GM12891 (cell line): Measurements from ENCODE around the gene TMC2.
"Not testable (repeated sequence)": the region's sequence is repeated elsewhere in the genome, so short reads cannot be mapped to it uniquely, and the experiment has no call there.

Experiments used
- DNase-seq: peaks from one replicate; pipeline ENCODE4 v3.0.0; 2011; ENCODE audit warnings: low spot score; ENCODE audit not compliant: insufficient read length
- FAIRE-seq: peaks from 2 replicates; lab custom pipeline; 2011; peaks lifted over from hg19 to GRCh38; lab: Jason Lieb, UNC
- PAX5 ChIP-seq: IDR thresholded peaks from 2 replicates; pipeline ENCODE4 v1.6.1; 2011; ENCODE audit warnings: low read length, moderate library complexity, mild to moderate bottlenecking; ENCODE audit not compliant: insufficient read depth, severe bottlenecking
- POLR2A ChIP-seq: IDR thresholded peaks from 2 replicates; pipeline ENCODE4 v1.6.1; 2011; ENCODE audit warnings: low read depth, low read length, control low read depth
- POLR2AphosphoS5 ChIP-seq: IDR thresholded peaks from 2 replicates; pipeline ENCODE4 v1.6.1; 2011; ENCODE audit warnings: low read depth, low read length, control low read depth
- POU2F2 ChIP-seq: IDR thresholded peaks from 2 replicates; pipeline ENCODE4 v1.6.1; 2011; ENCODE audit warnings: low read depth, mild to moderate bottlenecking, control low read depth, low read length, moderate library complexity
- SPI1 ChIP-seq: IDR thresholded peaks from 2 replicates; pipeline ENCODE4 v1.6.1; 2011; ENCODE audit warnings: low read depth, low read length, control low read depth
- TAF1 ChIP-seq: IDR thresholded peaks from 2 replicates; pipeline ENCODE4 v1.6.1; 2011; ENCODE audit warnings: low read depth, low read length, control low read depth

TMC2 gene

DNA sequence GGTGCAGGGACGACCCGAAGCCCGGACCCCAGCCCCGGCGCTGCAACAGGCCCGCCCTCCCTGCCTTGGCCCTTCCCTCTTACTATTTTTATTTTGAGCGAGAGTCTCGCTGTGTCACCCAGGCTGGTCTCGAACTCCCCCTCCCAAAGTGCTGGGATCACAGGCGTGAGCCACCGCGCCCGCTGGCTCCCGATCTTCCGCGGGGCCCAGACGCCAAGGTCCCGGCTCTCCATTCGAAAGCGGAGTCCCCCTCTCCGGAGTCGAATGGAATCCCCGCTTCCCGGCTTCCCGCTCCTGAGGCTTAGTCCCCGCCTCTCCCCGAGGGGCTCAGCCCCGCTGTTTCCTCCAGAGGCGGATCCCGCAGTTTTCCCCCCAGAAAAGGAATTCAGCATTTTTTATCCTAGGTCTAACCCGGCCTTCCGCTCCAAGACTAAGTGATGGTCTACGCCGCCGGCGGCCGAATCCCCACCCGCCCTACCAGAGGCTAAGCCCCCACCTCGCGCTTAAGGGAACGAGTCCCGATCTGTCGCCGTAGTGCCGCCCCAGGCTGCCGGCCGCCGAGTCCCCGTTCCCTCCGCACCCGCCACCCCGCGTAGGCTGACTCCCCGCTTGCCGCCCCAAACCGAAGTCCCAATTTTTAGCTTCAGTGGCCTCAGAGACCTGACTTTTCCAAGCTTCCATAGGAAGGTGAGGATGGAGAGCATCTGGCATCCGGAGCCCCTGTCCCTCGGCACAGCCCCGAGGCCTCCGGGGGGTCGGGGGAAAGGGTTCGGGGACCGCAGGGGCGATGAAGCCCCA is 11.5 kb upstream of the TMC2 start:
- DNase-seq: peak; percentile 41
- FAIRE-seq: no peak
- TF ChIP-seq PAX5 (no peak), POU2F2 (no peak), SPI1 (no peak), TAF1 (no peak), POLR2AphosphoS5 (no peak), POLR2A (no peak)

DNA sequence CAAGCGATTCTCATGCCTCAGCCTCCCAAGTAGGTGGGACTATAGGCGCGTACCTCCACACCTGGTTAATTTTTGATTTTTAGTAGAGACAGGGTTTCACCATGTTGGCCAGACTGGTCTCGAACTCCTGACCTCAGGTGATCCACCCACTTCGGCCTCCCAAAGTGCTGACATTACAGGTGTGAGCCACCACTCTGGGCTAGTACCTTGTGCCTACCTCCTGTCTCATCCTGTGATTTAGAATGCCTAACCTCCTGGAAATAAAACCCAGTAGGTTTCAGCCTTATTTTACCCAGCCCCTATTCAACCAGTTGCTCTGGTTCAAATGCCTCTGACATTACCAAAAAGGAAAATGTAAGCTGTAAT is 10.2 kb upstream of the TMC2 start:
- FAIRE-seq, DNase-seq: not testable (repeated sequence)

DNA sequence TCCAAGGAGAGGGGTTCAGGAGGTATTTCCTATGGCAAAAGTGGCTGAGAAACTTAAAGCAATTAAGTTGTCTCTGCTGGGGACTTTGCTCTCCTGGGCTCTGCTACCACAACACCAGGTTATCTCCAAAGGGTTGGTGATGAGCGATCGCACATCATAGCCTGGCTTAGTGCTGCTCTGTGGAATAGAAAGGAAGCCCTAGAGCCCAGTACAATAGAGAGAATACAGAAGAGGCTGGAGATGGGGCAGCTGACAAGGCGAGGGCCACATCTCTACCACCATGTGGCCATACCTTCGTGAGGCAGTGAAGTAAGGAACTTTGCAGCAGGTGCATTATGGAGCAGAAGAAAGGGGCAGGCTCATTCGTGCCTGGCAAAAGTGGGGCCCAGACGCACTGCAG is 8.6 kb upstream of the TMC2 start:
- FAIRE-seq (no peak), DNase-seq (no peak)
- TF ChIP-seq SPI1 (no peak), PAX5 (no peak), POLR2A (no peak), POLR2AphosphoS5 (no peak), POU2F2 (no peak), TAF1 (no peak)

DNA sequence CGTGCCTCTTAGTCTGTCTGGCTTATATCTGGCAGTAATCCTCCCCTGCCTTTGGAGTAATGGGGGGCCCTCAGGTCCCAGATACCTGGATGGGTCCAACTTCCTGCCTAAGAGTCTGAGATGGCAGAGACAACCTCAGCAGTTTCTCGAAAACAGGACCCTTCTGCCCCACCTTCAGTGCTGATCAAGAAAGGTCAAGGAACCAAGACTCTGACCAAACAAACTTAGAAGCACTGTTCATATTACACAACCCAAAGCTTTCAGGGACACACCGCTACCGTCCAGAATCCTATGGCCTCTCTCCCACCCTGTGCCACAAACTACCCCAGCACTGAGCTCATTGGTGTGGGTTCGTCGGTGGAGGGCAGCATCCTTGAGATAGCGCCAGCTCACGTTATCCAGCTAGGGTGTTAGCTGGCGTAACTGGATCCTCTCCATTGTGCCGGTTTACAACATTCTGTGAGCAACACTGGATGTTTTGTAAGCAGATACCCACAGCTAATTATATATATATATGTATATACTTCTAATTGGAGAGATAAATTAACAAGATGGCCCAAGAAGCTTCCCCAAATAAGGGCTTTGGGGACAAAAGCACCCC is 7.6 kb upstream of the TMC2 start:
- FAIRE-seq (no peak), DNase-seq (no peak)
- TF ChIP-seq TAF1 (no peak), POLR2A (no peak), POLR2AphosphoS5 (no peak), SPI1 (no peak), PAX5 (no peak), POU2F2 (no peak)

DNA sequence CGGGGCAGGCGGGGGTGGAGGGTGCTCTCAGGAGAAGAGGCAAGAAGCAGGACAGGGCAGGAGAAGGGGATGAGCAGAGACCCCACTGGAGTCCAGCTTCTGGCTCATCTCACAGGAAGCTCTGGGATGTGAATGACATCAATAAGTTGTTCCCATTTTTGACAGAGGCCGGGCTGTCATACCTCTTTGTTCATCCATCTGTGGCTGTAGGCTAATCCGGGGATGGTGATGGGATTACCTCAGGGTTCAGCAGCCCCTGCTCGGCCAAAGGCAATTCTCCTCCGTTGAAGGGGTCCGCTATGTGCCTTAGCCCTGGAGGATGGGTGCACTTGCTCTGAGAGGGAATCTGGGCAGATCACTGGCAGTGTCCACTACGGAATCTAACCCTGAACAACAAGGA is 3.3 kb upstream of the TMC2 start:
- DNase-seq (no peak), FAIRE-seq (no peak)
- no peak for TF ChIP-seq POU2F2
- TF ChIP-seq SPI1: no peak
- TF ChIP-seq POLR2A: no peak
- no peak for TF ChIP-seq PAX5
- no peak for TF ChIP-seq TAF1
- no peak for TF ChIP-seq POLR2AphosphoS5

DNA sequence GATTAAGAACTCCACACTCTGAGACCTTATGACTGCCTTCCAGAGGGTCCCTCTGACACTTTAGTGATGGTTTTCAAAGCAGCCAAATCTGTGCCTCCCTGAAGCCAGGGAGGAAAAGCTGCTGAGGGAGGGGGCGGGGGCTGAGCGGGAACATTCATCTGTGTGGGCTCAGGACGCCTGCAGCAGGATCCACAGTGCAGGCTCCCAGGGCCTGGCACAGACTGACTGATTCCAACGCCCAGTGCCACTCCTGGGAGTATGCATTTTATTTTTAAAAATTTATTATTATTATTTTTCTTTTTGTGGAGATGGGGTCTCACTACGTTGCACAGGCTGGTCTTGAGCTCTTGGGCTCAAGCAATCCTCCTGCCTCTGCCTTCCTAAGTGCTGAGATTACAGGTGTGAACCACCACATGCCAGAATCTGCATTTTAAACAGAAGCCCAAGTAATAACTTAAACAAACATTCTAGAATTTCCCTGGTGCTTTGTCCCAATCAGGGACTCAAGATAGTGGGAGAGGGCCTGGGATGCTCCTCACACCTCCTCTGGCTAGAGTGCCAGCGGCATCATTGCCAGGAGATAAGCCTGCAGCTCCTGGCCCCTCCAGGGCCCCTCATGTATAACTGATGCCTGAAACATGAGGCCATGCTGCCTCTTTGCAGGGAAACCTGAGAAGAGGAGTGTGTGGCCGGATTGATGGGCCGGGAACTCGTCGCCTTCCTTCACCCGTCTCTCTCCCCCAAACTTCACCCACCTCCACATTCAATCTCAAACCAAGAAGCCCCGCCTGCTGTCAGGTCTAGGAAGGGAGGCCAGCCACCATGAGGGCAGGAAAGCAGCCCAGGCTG is 438 bp upstream of the TMC2 start:
- TF ChIP-seq POLR2A (no peak), TAF1 (no peak), SPI1 (no peak), PAX5 (no peak), POU2F2 (no peak), POLR2AphosphoS5 (no peak)
- FAIRE-seq: no peak
- no peak for DNase-seq

DNA sequence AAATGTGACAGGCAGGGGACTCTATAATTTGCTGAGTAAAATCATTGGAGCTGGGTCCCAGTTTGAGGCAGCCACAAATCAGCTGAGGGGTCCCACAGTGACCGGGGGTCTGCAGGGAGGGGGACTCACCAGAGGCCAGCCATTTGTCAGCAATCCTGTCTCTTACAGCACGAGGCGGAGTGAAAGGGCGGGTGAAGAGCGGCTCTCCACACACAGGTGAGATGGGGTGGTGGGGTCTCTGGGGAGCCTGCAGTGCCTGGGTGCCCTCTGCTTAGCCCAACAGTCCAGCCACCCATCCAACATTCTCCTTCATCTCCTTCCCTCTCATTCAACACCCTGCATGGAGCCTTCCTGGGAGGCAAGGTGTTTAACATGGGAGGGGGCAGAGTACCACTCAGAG is 728 bp downstream of the TMC2 start:
- TF ChIP-seq POU2F2 (no peak), POLR2A (no peak), PAX5 (no peak), SPI1 (no peak)
- FAIRE-seq (no peak), DNase-seq (no peak)

DNA sequence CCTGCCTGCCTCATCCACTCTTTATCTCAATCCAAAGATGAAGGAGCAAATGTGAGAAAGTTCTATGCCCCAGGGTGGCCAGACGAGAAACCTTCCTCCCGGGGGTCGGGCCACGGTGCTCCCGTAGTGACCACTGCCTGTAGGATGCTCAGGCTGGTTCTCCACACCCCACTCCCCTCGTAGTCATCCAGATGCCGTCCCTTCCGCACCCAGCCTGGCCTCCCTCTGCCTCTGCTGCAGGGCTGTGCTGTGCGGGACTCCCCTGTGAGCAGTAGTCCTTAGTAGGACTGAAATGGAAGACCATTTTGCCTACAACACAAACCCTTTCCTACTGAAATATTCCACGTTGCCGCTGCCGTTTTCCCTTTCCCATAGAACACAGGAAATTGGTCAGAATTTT is 2.0 kb downstream of the TMC2 start:
- DNase-seq (no peak), FAIRE-seq (no peak)
- TF ChIP-seq POU2F2: no peak
- no peak for TF ChIP-seq SPI1
- no peak for TF ChIP-seq POLR2A
- TF ChIP-seq POLR2AphosphoS5: no peak
- TF ChIP-seq PAX5: no peak
- TF ChIP-seq TAF1: no peak

DNA sequence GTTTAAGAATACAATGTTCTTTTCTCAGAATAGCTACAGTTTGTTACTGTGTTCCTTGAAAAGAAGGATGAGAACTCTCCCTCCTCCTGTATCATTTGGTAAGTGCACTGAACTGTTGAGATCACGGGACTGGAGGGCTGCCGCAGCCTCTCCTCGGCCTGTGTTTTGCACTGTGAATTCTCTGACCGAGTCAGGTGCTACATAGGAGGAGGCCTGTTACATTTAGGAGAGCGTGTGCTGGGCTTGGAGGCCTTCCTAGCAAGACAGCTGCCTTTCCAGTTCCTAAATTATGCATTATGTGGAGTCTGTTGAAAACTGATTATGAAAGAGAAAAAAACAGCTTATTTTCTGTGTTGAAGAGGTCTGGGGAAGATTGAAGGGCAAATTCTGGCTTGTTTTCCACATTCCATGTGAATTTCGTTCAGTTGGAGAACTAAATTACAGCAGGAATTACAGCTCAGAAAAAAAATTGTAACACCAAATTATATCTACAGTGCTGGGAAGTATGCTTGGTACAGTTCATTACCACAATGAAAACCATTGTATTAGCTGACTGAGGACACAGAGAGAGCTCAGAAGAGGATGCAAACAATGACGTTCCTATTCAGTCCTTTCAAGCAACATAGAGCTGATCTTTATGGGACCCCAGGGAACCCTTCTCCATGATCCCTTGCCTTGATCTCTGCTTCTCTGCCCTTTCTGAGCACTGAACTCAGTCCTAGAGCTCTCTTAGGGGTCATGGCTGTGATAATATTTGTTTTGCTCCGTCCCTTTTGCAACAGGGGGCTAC is 2.8 kb downstream of the TMC2 start:
- no peak for FAIRE-seq
- DNase-seq: no peak
- no peak for TF ChIP-seq SPI1
- no peak for TF ChIP-seq PAX5
- no peak for TF ChIP-seq TAF1
- no peak for TF ChIP-seq POLR2AphosphoS5
- TF ChIP-seq POLR2A: no peak
- no peak for TF ChIP-seq POU2F2
